ENCODE measurements around the gene ARVCF. TPM values are rescaled to one million over a fixed set of nuclear protein-coding genes. Genes with fewer than 3 reads are reported as not detected.
A peak's percentile ranks its signal among the peaks of the same experiment; 100 is the strongest.

Gene ARVCF
- total and polyA plus RNA-seq, 12 donors: 22.2 to 58.9 (median 32.1) TPM

DNA sequence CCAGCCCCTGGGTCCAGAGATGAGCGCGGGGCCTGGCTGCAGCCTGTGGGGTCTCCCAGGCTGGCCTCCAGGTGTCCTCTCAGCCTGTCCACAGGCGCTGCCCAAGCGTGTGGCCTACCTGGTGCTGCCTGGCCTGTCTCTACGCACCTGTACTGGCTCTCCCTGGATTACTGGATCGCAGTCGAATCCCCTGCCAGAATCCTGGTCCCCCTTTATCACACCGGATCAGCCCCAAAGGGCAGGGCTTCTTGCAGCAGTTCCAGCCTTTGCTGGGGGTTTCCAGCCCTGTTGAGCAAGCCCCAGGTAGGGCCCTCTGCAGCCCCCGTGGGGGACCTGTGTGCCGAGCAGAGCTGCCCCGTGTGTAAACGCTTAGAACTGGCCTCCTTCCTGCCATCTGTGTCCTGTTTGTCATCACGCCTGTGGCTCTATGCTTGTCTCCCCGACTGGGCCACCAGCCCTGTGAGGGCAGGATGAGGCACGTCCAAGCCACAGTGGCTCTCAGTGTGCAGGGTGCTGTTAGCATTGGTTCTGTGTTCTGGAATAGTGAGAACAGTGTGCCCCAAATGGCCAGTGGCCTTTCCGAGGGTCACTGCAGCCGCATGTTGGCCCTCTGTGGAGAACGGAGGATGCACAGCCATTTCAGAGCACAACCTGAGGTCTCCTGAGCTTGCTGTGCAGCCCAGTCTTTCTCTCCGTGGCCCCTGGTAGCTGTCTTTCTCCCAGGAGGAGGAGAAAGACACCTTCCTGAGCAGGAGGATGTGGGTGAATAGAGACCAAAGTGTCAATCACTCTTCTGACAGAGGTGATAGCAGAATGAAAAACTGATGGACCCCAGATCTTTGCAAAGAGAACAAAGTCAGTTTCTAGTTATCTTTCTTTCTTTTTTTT, 61.1 kb downstream of the ARVCF start:
- H3K27ac ChIP-seq: peak overlapping the region in 6 of 10 donors; percentile 13 to 45 (median 27)
- no peaks in the 10 kb centered on the region for H3K9me3 ChIP-seq
- WGBS, 2 donors: 61 to 63% methylated on average over 19 of the region's 19 CpGs
- intact Hi-C loops (cut with DNase I): no loop called here
- peaks cover 15 to 68% (median 31%) of the 10 kb centered on the region in 9 donors for H3K4me1 ChIP-seq
- no peak overlapping the region for H3K4me3 ChIP-seq
- H3K36me3 ChIP-seq: peaks cover 0 to 11% (median 0%) of the 10 kb centered on the region in 9 donors
- DNase-seq: no peak
- H3K27me3 ChIP-seq: no peaks in the 10 kb centered on the region
- TF ChIP-seq, protein P1, sequence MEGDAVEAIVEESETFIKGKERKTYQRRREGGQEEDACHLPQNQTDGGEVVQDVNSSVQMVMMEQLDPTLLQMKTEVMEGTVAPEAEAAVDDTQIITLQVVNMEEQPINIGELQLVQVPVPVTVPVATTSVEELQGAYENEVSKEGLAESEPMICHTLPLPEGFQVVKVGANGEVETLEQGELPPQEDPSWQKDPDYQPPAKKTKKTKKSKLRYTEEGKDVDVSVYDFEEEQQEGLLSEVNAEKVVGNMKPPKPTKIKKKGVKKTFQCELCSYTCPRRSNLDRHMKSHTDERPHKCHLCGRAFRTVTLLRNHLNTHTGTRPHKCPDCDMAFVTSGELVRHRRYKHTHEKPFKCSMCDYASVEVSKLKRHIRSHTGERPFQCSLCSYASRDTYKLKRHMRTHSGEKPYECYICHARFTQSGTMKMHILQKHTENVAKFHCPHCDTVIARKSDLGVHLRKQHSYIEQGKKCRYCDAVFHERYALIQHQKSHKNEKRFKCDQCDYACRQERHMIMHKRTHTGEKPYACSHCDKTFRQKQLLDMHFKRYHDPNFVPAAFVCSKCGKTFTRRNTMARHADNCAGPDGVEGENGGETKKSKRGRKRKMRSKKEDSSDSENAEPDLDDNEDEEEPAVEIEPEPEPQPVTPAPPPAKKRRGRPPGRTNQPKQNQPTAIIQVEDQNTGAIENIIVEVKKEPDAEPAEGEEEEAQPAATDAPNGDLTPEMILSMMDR (IDR thresholded peaks at IDR 0.05): no peak
- ATAC-seq: peak in 2 of 8 donors; percentile 7 to 17

DNA sequence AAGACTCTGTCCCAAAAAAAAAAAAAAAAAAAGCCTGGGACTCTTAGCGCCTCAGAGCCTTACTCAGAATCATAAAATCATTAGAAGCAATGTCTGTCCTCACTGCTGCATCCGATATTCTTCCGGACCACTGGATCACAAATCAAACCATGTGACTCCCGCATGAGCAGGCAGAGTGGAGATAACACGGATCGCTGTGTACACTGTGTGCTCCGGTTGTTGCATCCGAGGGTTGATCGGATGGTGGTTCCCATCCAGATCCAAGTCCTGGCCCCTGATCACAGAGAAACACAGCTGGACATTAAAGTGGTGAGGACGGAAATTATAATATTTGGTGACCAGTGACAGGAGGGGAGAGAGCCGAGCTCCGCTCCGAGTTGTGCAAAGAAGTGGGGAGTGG, 65.3 kb downstream of the ARVCF start:
- DNase-seq (no peak), ATAC-seq (peak in 2 of 8 donors; percentile 22 to 30)
- no peak overlapping the region for H3K4me3 ChIP-seq
- intact Hi-C loops (cut with DNase I): no loop called here
- H3K4me1 ChIP-seq: peaks cover 15 to 86% (median 38%) of the 10 kb centered on the region in 9 donors
- WGBS, 2 donors: 59 to 67% methylated on average over 13 of the region's 13 CpGs
- no peaks in the 10 kb centered on the region for H3K9me3 ChIP-seq
- TF ChIP-seq, protein P1 (IDR thresholded peaks at IDR 0.05): no peak
- H3K27ac ChIP-seq: peak overlapping the region in 5 of 10 donors; percentile 15 to 59 (median 50)
- H3K27me3 ChIP-seq: no peaks in the 10 kb centered on the region
- peaks cover 0 to 26% (median 0%) of the 10 kb centered on the region in 9 donors for H3K36me3 ChIP-seq

DNA sequence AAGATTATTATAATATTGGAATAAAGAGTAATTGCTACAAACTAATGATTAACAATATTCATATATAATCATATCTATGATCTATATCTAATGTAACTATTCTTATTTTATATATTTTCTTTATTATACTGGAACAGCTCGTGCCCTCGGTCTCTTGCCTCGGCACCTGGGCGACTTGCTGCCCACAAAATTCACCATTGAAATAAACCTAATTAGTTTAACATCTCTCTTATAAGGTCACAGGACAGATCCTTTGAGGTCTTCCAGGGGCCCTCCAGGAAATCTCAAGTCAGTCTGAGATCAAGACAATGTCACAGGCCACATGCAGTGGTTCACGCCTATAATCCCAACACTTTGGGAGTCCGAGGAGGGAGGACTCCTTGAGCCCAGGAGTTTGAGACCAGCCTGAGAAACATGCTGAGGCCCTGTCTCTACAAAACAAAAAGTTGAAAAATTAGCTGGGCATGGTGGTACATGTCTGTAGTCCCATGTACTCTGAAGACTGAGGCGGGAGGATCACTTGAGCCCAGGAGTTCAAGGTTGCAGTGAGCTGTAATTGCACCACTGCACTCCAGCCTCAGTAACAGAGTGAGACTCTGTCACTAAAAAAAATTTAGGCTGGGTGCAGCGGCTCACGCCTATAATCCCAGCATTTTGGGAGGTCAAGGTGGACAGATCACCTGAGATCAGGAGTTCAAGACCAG, 68.4 kb downstream of the ARVCF start:
- intact Hi-C loops (cut with DNase I): no loop called here
- H3K4me1 ChIP-seq: peaks cover 21 to 95% (median 39%) of the 10 kb centered on the region in 9 donors
- DNase-seq (no peak), ATAC-seq (no peak)
- peak overlapping the region in 1 of 10 donors; percentile 34 for H3K4me3 ChIP-seq
- TF ChIP-seq, protein P1 (IDR thresholded peaks at IDR 0.05): no peak
- peaks cover 0 to 26% (median 0%) of the 10 kb centered on the region in 9 donors for H3K36me3 ChIP-seq
- H3K27ac ChIP-seq: peak overlapping the region in 8 of 10 donors; percentile 3 to 96 (median 85)
- no peaks in the 10 kb centered on the region for H3K27me3 ChIP-seq
- H3K9me3 ChIP-seq: no peaks in the 10 kb centered on the region
- 80 to 86% methylated on average over 9 of the region's 9 CpGs for WGBS, 2 donors

Measured in heart right ventricle (tissue), 16 donors.